DMS79 treated with DMSO at 0.1 percent for 48 hours (cell line): ENCODE data around the gene RPTOR.
"Not testable (repeated sequence)": the region's sequence is repeated elsewhere in the genome, so short reads cannot be mapped to it uniquely, and the experiment has no call there.

Source experiments
- DNase-seq: peaks from one replicate; lab custom pipeline; 2025; lab: John Stamatoyannopoulos, UW

The RPTOR gene

GRCh38 chr17:80797741-80798594 lies 253.3 kb downstream of the RPTOR start:
- DNase-seq, result no peak

GRCh38 chr17:80798595-80799537 lies 254.2 kb downstream of the RPTOR start:
- DNase-seq, result no peak

- DNase-seq, result no peak
Observed at GRCh38 chr17:80799538-80800480, 255.2 kb downstream of the RPTOR start.

GRCh38 chr17:80800481-80801391 lies 256.1 kb downstream of the RPTOR start:
- no peak for DNase-seq

- DNase-seq, result no peak
Observed at GRCh38 chr17:80802626-80803450, 258.2 kb downstream of the RPTOR start.

GRCh38 chr17:80803451-80804428 lies 259.1 kb downstream of the RPTOR start:
- no peak for DNase-seq

- DNase-seq, result no peak
Observed at GRCh38 chr17:80804466-80804865, 259.8 kb downstream of the RPTOR start.

GRCh38 chr17:80805032-80805751 lies 260.6 kb downstream of the RPTOR start:
- DNase-seq, result no peak

GRCh38 chr17:80807014-80807413 lies 262.4 kb downstream of the RPTOR start:
- DNase-seq, result no peak

GRCh38 chr17:80807882-80808281 lies 263.2 kb downstream of the RPTOR start:
- DNase-seq, result no peak

GRCh38 chr17:80811181-80812105 lies 266.8 kb downstream of the RPTOR start:
- no peak for DNase-seq

GRCh38 chr17:80812362-80813088 lies 267.9 kb downstream of the RPTOR start:
- no peak for DNase-seq

GRCh38 chr17:80813318-80813717 lies 268.7 kb downstream of the RPTOR start:
- DNase-seq, result no peak

- no peak for DNase-seq
Observed at GRCh38 chr17:80814491-80814890, 269.9 kb downstream of the RPTOR start.

GRCh38 chr17:80815151-80815681 lies 270.6 kb downstream of the RPTOR start:
- no peak for DNase-seq

- DNase-seq, result not testable (repeated sequence)
Observed at GRCh38 chr17:80815718-80816117, 271.1 kb downstream of the RPTOR start.
